ENCODE measurements around the gene RSRC1. TPM values are rescaled to one million over a fixed set of nuclear protein-coding genes. Genes with fewer than 3 reads are reported as not detected.
A peak's percentile ranks its signal among the peaks of the same experiment; 100 is the strongest.

RSRC1 gene
- total and polyA plus RNA-seq, 2 experiments from 2014 or later: 22.6 to 34.1 TPM

DNA sequence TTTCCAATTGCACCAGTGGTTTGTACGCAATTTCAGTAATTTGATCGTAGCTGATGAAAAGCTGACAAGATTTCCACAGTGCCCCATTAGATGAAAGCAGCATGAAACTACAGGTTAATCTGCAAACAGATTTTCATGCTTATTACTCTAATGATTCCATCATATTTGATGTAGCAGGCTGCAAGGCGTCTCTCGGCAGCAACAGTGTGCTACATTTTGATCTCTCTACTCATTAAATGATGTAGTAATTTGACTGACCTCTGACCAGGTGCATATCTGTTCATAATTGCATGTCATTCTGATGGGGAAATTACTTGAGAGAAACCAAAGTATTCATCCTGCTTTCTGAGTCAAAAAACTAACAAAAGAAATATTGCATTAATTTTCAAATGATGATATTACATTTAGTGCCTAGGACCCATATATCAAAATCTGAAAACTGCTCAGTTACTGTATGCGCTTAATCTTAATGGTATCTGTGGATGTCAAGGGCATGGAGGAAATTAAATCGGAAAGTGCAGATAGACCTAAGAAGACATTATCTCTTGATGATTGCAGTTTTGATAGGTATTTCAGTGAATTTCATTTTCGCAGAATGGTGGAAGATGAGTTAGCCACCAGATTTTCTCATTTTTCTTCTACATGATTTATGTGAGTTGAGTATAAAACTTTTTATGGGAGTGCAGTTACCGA, 198.5 kb downstream of the RSRC1 start:
- H3K36me3 ChIP-seq (replicated peaks; ENCODE audit: insufficient read depth, low read depth): no peaks in the 10 kb centered on the region
- no peaks in the 10 kb centered on the region for H3K9me3 ChIP-seq (ENCODE audit: low read depth)
- no peaks in the 10 kb centered on the region for H3K79me2 ChIP-seq
- no peak overlapping the region for H3K27ac ChIP-seq
- no peaks in the 10 kb centered on the region for H4K20me1 ChIP-seq (ENCODE audit: insufficient read depth, poor library complexity, severe bottlenecking)
- H3K9me2 ChIP-seq (replicated peaks; ENCODE audit: insufficient read depth): no peaks in the 10 kb centered on the region
- H3K4me3 ChIP-seq: no peak overlapping the region
- no peaks in the 10 kb centered on the region for H3K27me3 ChIP-seq
- WGBS (ENCODE audit: low lambda C conversion rate, missing lambda C conversion rate): 94% methylated on average over 8 of the region's 8 CpGs
- H3K4me2 ChIP-seq: no peak overlapping the region
- TF ChIP-seq, protein P1, sequence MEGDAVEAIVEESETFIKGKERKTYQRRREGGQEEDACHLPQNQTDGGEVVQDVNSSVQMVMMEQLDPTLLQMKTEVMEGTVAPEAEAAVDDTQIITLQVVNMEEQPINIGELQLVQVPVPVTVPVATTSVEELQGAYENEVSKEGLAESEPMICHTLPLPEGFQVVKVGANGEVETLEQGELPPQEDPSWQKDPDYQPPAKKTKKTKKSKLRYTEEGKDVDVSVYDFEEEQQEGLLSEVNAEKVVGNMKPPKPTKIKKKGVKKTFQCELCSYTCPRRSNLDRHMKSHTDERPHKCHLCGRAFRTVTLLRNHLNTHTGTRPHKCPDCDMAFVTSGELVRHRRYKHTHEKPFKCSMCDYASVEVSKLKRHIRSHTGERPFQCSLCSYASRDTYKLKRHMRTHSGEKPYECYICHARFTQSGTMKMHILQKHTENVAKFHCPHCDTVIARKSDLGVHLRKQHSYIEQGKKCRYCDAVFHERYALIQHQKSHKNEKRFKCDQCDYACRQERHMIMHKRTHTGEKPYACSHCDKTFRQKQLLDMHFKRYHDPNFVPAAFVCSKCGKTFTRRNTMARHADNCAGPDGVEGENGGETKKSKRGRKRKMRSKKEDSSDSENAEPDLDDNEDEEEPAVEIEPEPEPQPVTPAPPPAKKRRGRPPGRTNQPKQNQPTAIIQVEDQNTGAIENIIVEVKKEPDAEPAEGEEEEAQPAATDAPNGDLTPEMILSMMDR (IDR thresholded peaks at IDR 0.05; ENCODE audit: poor library complexity): no peak
- no peak for TF ChIP-seq EZH2 (IDR thresholded peaks at IDR 0.05; ENCODE audit: borderline replicate concordance)
- no peak for TF ChIP-seq EZH2phosphoT487 (IDR thresholded peaks at IDR 0.05; ENCODE audit: low read depth, severe bottlenecking, unreplicated experiment)
- no peak overlapping the region for H2AFZ ChIP-seq
- no peaks in the 10 kb centered on the region for H3K4me1 ChIP-seq (ENCODE audit: insufficient read depth)
- no peak for DNase-seq (ENCODE audit: low spot score)

DNA sequence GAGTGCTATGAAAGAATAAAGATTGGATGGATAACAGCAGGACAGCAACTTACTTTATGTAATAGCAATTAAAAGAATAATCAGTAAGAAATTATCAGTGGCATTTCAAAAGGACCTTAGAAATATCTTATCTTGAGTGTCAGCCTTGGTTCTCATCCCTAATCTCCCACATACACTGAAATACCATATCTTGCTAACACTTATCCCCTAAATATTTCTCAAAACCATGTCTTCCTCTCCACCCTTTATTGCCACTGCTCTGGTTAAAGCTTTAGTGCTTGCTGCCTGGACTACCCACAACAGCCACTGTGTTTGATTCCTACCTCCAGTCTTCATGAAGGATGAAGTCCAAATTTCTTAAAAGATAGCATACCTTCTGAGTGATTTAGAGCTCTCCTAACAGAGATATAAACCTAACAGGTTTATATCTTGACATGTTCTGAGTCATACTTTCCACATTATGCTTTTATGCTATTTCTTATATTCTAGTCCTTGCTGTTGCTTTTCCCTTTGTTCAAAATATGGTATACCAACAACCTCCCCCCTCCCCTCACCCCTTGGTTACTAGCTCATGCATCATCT, 202.8 kb downstream of the RSRC1 start:
- DNase-seq (ENCODE audit: low spot score): no peak
- Histone ChIP-seq H3K36me3 (replicated peaks; ENCODE audit: insufficient read depth, low read depth) (no peaks in the 10 kb centered on the region), H3K27ac (no peak overlapping the region), H3K9me3 (ENCODE audit: low read depth) (no peaks in the 10 kb centered on the region), H4K20me1 (ENCODE audit: insufficient read depth, poor library complexity, severe bottlenecking) (no peaks in the 10 kb centered on the region), H3K4me1 (ENCODE audit: insufficient read depth) (no peaks in the 10 kb centered on the region), H3K27me3 (no peaks in the 10 kb centered on the region), H3K79me2 (no peaks in the 10 kb centered on the region), H3K4me2 (no peak overlapping the region), H3K9me2 (replicated peaks; ENCODE audit: insufficient read depth) (no peaks in the 10 kb centered on the region), H2AFZ (no peak overlapping the region), H3K4me3 (no peak overlapping the region)
- TF ChIP-seq, protein P1 (IDR thresholded peaks at IDR 0.05; ENCODE audit: poor library complexity): no peak
- TF ChIP-seq EZH2phosphoT487 (IDR thresholded peaks at IDR 0.05; ENCODE audit: low read depth, severe bottlenecking, unreplicated experiment): no peak
- TF ChIP-seq EZH2 (IDR thresholded peaks at IDR 0.05; ENCODE audit: borderline replicate concordance): no peak

DNA sequence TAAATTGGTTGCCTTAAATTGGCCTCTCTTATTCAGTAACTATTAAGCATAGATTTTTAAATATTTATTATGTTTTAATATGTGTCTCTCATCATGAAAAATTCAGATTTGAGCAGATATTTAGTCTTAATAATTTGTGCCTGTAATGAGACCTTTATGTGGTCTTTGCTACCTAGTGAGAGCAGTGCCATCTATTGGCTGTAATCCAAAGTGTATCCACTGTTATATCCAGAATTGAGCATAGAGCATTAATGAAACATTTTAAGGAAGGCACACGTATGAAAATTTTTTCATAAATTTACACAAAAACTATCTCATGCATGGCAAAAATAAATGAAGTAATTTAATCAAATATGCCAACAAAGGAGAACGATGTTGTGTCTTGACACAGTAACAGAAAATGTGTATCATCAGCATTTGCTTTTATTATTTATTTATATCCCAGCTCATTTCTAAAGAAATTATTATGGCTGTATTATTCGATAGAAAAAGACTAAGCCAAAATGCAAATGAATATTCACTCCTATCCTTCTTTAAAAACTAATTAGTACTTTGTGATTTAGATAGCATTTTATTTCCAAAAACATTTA, 203.5 kb downstream of the RSRC1 start:
- Histone ChIP-seq H3K9me2 (replicated peaks; ENCODE audit: insufficient read depth) (no peaks in the 10 kb centered on the region), H3K27me3 (no peaks in the 10 kb centered on the region), H4K20me1 (ENCODE audit: insufficient read depth, poor library complexity, severe bottlenecking) (no peaks in the 10 kb centered on the region), H3K79me2 (no peaks in the 10 kb centered on the region), H3K27ac (no peak overlapping the region), H3K4me2 (no peak overlapping the region), H2AFZ (no peak overlapping the region), H3K9me3 (ENCODE audit: low read depth) (no peaks in the 10 kb centered on the region), H3K36me3 (replicated peaks; ENCODE audit: insufficient read depth, low read depth) (no peaks in the 10 kb centered on the region), H3K4me3 (no peak overlapping the region), H3K4me1 (ENCODE audit: insufficient read depth) (no peaks in the 10 kb centered on the region)
- peak; percentile 43 for DNase-seq (ENCODE audit: low spot score)
- 29% methylated on average over 3 of the region's 3 CpGs for WGBS (ENCODE audit: low lambda C conversion rate, missing lambda C conversion rate)
- no peak for TF ChIP-seq EZH2phosphoT487 (IDR thresholded peaks at IDR 0.05; ENCODE audit: low read depth, severe bottlenecking, unreplicated experiment)
- TF ChIP-seq, protein P1 (IDR thresholded peaks at IDR 0.05; ENCODE audit: poor library complexity): peak; percentile 61

Data from hepatocyte (in vitro differentiated cells).